Activated CD4-positive, alpha-beta T cell treated with anti-CD3 and anti-CD28 coated beads, Interleukin-2, amount 50 U/mL, for 16 hours (primary cell): ENCODE measurements around the gene DCST2.

Experiments
- DNase-seq: peaks from one replicate; pipeline ENCODE4 v3.0.0-alpha.2; 2020

Gene DCST2

DNA sequence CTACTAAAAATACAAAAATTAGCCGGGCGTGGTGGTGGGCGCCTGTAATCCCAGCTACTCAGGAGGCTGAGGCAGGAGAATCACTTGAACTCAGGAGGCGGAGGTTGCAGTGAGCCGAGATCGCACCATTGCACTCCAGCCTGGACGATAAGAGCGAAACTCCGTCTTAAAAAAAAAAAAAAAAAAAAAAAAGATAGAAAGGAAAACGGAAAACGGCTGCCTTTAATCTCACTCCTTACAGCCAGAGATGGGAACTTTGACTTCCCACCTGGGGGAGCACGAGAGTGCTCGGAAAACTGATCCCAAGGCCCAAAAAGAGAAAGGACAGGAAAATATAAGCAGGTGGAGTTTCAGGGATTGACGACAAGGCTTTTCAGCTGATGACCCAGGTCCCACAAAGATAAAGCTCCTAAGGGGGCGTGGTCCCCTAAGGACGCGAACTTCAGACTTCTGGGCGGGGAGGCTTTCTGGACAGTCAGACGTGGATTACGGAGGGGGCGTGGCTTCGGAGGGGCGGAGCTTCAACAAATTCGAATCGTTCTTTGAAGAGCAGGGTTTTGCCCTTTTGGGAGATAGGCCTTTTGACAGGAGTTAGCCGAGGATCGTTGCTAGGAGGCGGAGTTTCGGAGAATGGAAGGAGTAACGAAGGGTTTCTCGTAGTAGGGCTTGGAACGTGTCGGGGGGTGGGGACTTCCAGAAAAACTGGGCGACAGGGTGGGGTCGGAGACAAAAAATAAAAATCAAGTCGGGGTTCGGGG lies 60.1 kb downstream of the DCST2 start:
- peak; percentile 97 for DNase-seq

DNA sequence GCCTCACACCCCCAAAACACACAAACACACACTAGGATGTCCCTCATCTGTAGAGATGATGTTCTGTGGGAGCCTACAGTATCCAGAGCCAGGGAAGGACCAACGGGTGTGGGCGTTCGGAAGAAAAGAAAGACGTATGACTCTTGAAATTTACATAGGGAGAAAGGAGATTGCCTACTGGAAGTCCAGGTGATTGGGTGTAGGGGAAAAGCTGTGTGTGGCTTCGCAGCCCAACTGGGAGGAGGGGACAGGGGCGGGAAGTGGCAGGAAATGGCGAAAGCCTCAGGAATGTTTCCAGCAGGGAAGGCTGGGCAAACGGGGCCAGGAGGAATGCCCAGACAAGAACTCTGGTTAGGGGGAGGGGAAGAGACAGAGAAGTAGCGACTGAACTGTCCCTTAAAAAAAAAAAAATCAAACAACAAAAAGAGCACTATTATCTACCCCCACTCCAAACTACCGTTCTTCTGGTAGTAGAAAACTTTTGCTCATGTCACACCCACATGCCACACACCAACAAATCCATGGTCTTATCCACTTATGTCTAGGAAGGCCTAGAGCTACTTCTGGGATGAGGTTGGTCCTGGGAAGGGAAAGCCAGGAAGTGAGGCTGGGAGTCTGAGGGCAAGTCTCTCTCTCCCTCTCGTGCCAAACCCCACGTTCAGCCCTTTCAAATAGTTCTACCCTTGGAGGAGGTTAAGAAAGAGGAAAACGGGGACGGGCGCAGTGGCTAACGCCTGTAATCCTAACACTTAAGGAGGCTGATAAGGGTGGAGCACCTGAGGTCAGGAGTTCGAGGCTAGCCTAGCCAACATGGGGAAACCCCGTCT lies 60.9 kb downstream of the DCST2 start:
- no peak for DNase-seq

DNA sequence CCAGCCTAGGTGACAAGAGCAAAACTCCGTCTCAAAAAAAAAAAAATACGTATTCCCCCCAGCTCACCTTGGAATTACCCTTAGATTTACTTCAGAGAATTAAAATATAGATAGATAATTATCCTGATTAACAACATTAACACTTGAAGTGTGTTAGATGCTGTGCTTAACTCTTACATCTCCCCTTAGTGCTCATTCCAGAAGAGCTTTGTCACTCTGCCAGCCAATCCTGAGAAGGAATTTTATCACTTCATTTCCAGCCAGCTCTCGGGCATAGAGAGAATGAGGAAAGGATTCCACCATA lies 61.4 kb downstream of the DCST2 start:
- no peak for DNase-seq

DNA sequence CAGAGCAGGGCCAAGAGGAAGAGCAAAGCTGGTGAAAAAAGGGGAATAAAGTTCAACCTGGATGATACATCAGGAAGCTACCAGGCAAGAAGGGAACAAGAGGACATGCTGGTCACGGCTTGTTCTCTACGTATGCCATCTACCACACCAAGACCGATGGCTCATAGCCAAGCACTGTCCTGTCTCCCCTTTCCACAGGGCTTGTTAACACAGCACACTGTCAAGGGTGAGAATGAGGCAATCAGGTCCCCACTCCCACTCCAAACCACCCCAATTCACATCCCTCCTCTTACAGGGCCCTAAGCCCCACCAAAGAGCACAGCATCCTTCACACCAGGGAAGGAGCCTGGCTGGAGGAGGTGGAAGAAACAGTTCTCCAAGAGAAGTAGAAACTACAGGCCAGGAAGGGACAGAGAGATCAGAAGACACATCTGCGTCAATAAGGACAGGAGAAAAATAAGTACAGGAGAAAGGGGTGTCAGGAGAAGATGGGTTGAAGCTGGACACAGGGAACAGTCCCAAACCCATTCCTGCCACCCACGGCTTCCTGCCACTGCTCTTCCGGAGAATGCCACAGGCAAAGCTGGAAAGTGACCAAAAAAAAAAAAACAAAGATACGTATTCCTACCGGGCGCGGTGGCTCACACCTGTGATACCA lies 62.1 kb downstream of the DCST2 start:
- no peak for DNase-seq

DNA sequence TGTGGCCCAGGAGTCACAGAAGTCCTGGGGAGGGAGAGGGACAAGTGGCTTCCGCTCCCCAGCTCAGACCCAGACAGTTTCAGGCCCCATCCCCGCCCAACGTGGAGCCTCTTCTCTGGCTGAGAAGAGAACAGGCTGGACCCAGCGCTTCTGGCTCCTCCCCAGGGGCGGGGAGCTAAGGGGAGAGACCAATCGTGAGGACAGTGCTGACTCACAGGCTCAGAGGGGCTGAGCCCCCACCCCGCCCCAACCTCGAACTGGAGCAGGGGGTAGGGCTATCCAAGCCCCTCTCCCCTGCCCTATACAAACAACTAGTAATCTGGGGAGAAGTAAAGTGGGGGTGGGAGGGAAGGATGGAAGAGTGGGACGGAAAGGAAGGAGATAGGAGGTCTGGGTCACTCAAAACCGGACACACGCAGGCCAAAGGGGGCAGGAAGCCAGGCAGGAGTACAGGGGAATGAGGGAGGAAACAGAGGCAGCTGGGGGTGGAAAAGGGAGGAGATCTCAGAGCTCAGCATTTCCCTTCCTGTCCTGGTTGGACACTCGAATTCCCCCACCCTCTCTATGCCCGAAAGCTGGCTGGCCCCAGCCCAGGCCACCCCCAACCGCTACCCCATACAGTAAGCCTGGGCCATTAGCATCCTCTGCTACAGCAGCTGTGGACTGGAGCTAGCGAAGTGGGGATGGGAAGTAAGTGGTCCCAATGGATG lies 62.8 kb downstream of the DCST2 start, which contains the start of gene SHC1:
SHC1 (minus strand) TSS at position 117 of the 710 bp plus-strand sequence. CDS start 221 bp downstream, outside the sequence.
- peak; percentile 60 for DNase-seq

DNA sequence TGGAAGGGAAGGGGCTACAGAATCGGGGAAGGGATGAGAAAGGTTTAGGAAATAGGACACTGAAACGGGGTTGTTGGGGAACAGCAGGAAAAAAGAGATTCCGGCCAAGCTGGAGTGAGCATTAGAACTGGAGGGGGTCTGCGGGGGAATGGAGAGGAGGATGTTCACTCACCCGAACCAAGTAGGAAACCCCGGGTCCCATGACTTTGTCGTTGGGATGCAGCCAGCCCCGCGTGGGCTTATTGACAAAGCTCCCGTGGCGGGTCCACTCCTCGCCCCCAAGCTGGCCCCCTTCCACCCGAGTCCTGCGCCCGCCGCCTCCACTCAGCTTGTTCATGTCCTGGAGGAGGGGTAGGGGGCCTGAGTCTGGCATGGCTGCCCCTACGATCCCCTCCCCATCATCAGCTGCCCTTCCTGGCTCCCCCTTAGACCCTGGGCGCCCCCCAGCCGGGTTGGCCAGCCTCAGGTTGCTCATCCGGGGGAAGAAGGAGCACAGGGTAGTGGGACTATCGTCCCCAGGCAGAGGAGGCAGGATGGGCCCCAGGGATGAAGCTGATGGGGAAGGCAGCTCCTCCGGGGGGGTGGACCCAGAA lies 63.6 kb downstream of the DCST2 start:
- DNase-seq: no peak

DNA sequence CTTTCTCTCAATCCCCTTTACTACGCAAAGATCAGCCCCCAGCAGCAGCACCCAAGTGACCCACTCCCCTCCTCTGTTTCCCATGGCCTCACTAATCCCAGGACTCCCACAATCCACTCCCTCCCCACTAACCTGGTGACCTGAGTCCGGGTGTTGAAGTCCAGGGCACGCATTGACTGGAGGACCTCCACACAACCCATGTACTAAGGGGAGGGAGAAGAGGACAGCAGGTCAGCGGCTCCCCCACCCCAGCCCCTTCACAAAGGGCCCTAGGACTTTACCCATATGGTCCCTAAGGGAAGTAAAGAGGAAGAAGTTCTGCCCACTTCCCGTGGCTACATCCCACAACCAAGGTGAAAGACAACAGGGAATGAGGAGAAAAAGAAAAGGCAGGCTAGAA lies 64.3 kb downstream of the DCST2 start:
- DNase-seq: no peak

DNA sequence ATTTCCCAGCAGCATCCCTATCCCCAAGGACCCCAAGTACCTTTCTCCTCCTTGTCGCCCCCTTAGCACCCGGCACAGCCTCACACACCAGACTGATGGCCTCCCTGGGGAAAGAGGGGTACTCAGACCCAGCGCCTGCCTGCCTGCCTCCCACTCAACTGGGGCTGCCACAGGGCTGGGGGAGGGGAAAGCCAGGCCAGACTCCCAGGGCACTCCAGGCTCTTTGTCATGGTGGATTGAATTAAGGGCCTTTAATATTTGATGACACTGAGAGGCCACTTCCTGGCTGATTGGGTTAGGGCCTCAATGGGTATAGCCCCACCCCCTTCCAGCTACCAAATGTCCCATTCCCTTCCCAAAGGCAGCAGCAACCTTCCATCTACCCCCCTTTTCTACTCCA lies 64.8 kb downstream of the DCST2 start:
- no peak for DNase-seq
